Measurements from ENCODE around the gene KIAA0930.

Gene KIAA0930

DNA sequence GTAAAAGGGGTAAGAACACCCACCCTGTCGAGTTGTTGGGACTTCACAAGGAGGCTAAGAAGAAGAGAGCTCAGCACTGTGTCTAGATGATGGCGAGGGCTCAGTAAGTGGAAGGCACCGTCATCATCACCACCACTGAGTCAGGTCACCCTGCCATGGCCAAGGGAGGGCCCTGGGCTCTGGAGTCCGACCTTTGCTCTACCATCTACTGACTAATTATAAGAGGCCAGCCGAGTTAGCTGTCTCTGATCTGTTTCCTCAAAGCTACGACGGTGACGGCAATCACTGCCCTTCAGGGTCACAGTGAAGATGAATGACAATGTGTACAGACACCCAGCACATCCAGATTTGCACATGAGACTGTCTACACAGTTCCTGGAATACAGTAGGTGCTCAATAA is 29.3 kb downstream of the KIAA0930 start:
- CTCF ChIA-PET: interaction anchor here (1.6 kb wide), 1 partner anchor 52 kb away, joined by 3 read pairs; no protein-coding TSS in a partner anchor
- TF ChIP-seq, protein P1, sequence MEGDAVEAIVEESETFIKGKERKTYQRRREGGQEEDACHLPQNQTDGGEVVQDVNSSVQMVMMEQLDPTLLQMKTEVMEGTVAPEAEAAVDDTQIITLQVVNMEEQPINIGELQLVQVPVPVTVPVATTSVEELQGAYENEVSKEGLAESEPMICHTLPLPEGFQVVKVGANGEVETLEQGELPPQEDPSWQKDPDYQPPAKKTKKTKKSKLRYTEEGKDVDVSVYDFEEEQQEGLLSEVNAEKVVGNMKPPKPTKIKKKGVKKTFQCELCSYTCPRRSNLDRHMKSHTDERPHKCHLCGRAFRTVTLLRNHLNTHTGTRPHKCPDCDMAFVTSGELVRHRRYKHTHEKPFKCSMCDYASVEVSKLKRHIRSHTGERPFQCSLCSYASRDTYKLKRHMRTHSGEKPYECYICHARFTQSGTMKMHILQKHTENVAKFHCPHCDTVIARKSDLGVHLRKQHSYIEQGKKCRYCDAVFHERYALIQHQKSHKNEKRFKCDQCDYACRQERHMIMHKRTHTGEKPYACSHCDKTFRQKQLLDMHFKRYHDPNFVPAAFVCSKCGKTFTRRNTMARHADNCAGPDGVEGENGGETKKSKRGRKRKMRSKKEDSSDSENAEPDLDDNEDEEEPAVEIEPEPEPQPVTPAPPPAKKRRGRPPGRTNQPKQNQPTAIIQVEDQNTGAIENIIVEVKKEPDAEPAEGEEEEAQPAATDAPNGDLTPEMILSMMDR (IDR thresholded peaks at IDR 0.05; ENCODE audit: control extremely low read depth, extremely low read depth, low read depth, missing control alignments): no peak
- no peak for DNase-seq (ENCODE audit: extremely low spot score)
- POLR2A ChIA-PET: no interaction called here

GRCh38 chr22:45210991-45211390 is 29.7 kb downstream of the KIAA0930 start:
- TF ChIP-seq, protein P1 (IDR thresholded peaks at IDR 0.05; ENCODE audit: control extremely low read depth, extremely low read depth, low read depth, missing control alignments): no peak
- ChIA-PET POLR2A (no interaction called here), CTCF (interaction anchor here (1.6 kb wide), 1 partner anchor 52 kb away, joined by 3 read pairs; no protein-coding TSS in a partner anchor)
- DNase-seq (ENCODE audit: extremely low spot score): no peak

- TF ChIP-seq, protein P1 (IDR thresholded peaks at IDR 0.05; ENCODE audit: control extremely low read depth, extremely low read depth, low read depth, missing control alignments): no peak
- CTCF ChIA-PET: interaction anchor here (1.6 to 3.0 kb wide), 3 partner anchors 9 to 109 kb away, joined by 3 to 23 read pairs (median 5); no protein-coding TSS in a partner anchor
- no peak for DNase-seq (ENCODE audit: extremely low spot score)
- POLR2A ChIA-PET: no interaction called here
Measured at GRCh38 chr22:45210577-45210976, 30.1 kb downstream of the KIAA0930 start.

- TF ChIP-seq, protein P1 (IDR thresholded peaks at IDR 0.05; ENCODE audit: control extremely low read depth, extremely low read depth, low read depth, missing control alignments): no peak
- CTCF ChIA-PET: interaction anchor here (1.6 to 3.0 kb wide), 3 partner anchors 10 to 109 kb away, joined by 3 to 23 read pairs (median 5); no protein-coding TSS in a partner anchor
- POLR2A ChIA-PET: no interaction called here
- no peak for DNase-seq (ENCODE audit: extremely low spot score)
Measured at GRCh38 chr22:45210174-45210573, 30.5 kb downstream of the KIAA0930 start.

DNA sequence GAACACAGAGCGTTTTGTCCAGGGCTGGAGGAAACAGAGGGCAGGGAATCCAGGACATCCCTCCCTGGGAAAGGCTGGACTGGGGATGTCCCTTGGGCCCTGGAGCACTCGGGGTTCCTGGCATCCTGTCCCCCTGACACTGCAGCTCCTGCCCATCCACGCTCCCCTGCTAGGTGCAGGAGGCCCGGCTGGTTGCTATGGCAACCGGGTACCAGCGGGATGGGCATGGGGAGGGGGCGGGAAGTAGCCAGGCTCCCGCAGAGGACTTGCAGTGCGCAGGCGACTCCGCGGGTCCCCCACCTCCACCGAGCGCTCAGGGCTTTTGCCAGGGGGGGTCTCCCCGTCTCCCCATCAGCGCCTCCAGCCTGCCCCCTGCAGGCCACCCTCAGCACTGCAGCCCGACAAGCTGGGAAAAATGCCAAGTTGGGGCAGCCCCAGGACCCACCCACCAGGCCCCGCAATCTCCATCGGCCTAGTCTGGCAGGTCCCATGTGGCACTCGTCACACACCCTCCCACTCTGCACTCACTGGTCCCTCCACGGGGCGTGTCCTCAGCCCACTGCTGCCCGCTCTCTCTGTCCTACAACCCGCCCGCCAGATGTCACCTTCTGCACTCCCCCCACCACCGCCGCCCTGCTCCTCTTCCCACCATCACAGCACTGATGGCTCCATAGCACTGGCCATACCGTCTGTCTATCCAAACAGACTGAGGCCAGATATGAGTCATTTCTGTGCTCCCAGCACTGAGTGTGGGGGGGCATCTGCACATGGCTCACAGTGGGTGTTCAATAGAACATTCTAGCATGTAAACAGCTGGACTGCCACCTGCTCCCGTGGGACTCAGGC is 31.5 kb downstream of the KIAA0930 start:
- CTCF ChIA-PET: interaction anchor here (0.7 to 3.0 kb wide), 5 partner anchors 11 to 108 kb away, joined by 3 to 23 read pairs (median 4); no protein-coding TSS in a partner anchor
- DNase-seq (ENCODE audit: extremely low spot score): no peak
- TF ChIP-seq, protein P1 (IDR thresholded peaks at IDR 0.05; ENCODE audit: control extremely low read depth, extremely low read depth, low read depth, missing control alignments): peak; percentile 57
- POLR2A ChIA-PET: no interaction called here

DNA sequence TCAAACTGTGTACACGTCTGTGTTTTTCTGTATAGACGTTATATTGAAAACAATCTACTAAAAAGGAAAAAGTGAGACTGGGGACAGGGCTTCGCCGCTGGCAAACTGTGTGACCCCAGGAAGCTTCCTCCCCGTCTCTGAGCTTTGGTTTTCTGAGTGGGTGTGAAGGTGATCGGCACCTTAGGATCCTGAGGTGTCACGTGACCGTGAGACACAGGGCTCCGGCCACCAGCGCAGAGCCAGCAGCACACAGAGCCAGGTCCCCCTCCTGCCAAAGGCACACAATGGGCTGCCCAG is 32.0 kb downstream of the KIAA0930 start:
- TF ChIP-seq, protein P1 (IDR thresholded peaks at IDR 0.05; ENCODE audit: control extremely low read depth, extremely low read depth, low read depth, missing control alignments): no peak

More for the DNA sequence above, 32.0 kb downstream of the KIAA0930 start:
- DNase-seq (ENCODE audit: extremely low spot score): no peak
- ChIA-PET POLR2A (no interaction called here), CTCF (interaction anchor here (0.7 to 3.0 kb wide), 6 partner anchors 11 to 108 kb away, joined by 3 to 23 read pairs (median 4); no protein-coding TSS in a partner anchor)
